Memory B cell (primary cell): ENCODE data around the gene IGFALS.

ENCODE experiments used
- ATAC-seq: fragments of 150-1000 bp; cut with Tn5 transposase; 2 replicates; pipeline ENCODE4 v1.10.0; 2021; ENCODE audit warnings: low read depth, mild to moderate bottlenecking, moderate library complexity
- DNase-seq, 2 donors: peaks; one replicate each; pipeline ENCODE4 v3.0.0; 2022; ENCODE audit warnings: low spot score in 2 of 2
- H3K27ac Mint-ChIP-seq: one replicate; pipeline ENCODE4 v1.8.0; 2022; ENCODE audit warnings: mild to moderate bottlenecking, moderate library complexity, mixed read lengths
- H3K27me3 Mint-ChIP-seq: one replicate; pipeline ENCODE4 v1.8.0; 2022; ENCODE audit warnings: mixed read lengths
- H3K36me3 Mint-ChIP-seq: one replicate; pipeline ENCODE4 v1.8.0; 2022; ENCODE audit warnings: mild to moderate bottlenecking, mixed read lengths
- H3K4me1 Mint-ChIP-seq: one replicate; pipeline ENCODE4 v1.8.0; 2022; ENCODE audit warnings: mixed read lengths
- H3K4me3 Mint-ChIP-seq: one replicate; pipeline ENCODE4 v1.8.0; 2022; ENCODE audit warnings: mild to moderate bottlenecking, moderate library complexity, mixed read lengths
- H3K9me3 Mint-ChIP-seq: one replicate; pipeline ENCODE4 v1.8.0; 2022; ENCODE audit warnings: mixed read lengths

Gene IGFALS

DNA sequence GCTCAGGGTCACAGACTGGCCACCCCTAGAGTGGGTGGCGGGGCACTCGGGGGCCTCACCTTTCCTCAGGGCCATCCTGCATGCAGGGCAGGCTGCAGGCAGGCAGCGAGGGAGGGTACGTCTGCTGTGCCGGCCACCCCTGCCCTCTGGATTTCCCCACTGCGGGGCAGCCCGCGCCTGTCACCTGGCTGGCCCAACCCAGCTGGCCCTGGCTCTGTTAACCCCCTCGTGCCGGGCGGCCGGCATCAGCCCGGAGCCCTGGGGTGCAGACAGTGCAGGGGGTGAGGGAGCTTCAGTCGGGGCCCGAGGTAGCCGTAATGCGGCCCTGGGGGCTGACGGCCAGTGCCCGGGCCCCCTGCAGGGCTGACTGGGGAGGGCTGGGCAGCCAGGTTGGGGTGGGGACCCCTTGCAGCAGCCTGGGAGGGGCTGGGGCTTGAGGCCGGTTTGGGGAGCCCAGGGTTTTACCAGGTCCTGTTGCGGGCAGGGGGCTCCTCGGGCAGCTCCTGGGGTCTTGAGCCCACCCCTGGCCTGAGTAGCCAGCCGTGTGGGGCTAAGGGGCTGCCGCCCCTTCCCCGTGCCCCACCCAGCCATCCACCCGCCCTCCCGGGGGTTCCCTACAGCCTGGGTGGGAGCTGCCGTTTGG lies at the start of gene IGFALS:
Gene IGFALS, minus strand, starts transcription at position 128 of the 643 bp plus-strand sequence. Its CDS starts 53 bp downstream, at position 75.
- Mint-ChIP-seq H3K4me3 (no peak within 1 kb of the TSS), H3K27ac (no peak within 1 kb of the TSS), H3K9me3 (peaks cover 3% of the 10 kb centered on the region), H3K4me1 (peaks cover 2% of the 10 kb centered on the region), H3K27me3 (no peaks in the 10 kb centered on the region), H3K36me3 (peaks cover 6% of the 10 kb centered on the region)
- ATAC-seq, result no peak
- DNase-seq, result no peak

DNA sequence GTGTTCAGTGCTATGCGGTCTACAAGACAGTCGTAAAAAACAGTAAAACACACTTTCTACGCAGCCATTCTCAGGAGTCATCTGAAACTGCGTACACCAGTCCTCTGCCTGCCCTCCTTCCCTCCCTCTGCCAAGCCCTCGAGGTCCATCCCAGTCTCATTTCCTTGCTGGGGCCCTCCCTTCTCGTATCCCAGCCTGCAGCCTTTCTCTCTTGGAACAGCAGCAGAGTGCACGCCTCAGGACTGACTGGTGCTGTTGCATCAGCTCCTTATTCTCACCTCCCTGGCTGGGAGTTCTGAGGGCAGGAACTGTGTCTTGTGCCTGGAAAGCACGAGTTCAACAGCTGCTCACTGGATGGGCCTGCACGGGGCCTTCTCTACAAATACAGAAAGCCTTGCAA lies 46.0 kb upstream of the IGFALS start:
- H3K27me3 Mint-ChIP-seq, result no peaks in the 10 kb centered on the region
- H3K4me3 Mint-ChIP-seq, result no peak overlapping the region
- no peaks in the 10 kb centered on the region for H3K9me3 Mint-ChIP-seq
- H3K4me1 Mint-ChIP-seq, result no peaks in the 10 kb centered on the region
- DNase-seq, result no peak
- ATAC-seq, result no peak
- H3K27ac Mint-ChIP-seq, result no peak overlapping the region
- no peaks in the 10 kb centered on the region for H3K36me3 Mint-ChIP-seq

DNA sequence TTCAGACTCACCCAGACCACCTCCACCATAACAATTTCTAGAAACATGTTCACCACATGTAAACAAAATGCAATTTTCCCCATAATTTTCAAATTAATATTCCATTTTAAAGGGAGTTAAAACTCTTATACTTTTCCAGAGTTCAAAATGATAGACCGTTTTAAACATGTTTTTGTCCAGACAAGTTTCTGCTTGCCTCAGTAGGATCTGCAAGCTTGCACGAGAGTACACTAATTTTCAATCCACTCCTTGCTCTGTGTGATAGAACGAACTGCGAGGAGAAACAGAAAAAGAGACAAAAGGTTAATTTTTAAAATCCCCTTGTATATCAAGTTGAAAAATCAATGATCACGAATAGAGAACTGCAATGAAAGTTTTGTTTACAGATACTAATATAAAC lies 40.6 kb upstream of the IGFALS start:
- DNase-seq, result no peak
- no peaks in the 10 kb centered on the region for H3K9me3 Mint-ChIP-seq
- no peak overlapping the region for H3K4me3 Mint-ChIP-seq
- no peak overlapping the region for H3K27ac Mint-ChIP-seq
- no peaks in the 10 kb centered on the region for H3K36me3 Mint-ChIP-seq
- H3K4me1 Mint-ChIP-seq, result peaks cover 8% of the 10 kb centered on the region
- ATAC-seq, result no peak
- no peaks in the 10 kb centered on the region for H3K27me3 Mint-ChIP-seq

DNA sequence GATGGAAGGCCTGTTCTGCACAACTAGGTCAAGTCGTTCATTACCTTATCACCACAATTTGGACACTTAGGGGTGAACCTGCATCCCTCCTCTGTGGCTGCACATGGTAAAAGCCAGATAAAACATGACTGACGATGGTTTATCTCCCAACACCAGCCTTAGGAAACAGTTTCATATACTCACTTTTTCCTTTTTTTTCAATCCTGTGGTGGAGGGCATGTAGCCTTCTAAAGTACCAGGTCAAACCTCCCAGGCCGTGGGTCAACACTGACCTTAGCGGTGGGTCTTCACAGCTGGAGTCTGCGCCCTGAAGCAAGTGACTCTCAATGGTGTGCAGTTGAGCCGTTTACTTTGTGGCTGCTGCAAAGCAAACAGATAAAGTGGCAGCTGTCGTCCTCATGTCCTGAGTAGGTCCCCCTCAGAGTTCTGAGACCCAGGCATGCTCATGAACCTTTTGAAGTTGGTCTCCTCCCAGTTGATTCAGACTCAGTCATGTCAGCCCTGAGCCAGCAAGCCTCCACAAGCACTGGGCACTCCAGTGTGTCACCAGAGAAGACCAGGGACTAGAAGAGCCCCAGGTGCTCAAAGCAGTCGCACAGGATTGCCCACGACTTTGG lies 39.4 kb upstream of the IGFALS start:
- ATAC-seq (no peak), DNase-seq (no peak)
- Mint-ChIP-seq H3K36me3 (no peaks in the 10 kb centered on the region), H3K27me3 (no peaks in the 10 kb centered on the region), H3K9me3 (no peaks in the 10 kb centered on the region), H3K27ac (no peak overlapping the region), H3K4me3 (no peak overlapping the region), H3K4me1 (peaks cover 11% of the 10 kb centered on the region)

DNA sequence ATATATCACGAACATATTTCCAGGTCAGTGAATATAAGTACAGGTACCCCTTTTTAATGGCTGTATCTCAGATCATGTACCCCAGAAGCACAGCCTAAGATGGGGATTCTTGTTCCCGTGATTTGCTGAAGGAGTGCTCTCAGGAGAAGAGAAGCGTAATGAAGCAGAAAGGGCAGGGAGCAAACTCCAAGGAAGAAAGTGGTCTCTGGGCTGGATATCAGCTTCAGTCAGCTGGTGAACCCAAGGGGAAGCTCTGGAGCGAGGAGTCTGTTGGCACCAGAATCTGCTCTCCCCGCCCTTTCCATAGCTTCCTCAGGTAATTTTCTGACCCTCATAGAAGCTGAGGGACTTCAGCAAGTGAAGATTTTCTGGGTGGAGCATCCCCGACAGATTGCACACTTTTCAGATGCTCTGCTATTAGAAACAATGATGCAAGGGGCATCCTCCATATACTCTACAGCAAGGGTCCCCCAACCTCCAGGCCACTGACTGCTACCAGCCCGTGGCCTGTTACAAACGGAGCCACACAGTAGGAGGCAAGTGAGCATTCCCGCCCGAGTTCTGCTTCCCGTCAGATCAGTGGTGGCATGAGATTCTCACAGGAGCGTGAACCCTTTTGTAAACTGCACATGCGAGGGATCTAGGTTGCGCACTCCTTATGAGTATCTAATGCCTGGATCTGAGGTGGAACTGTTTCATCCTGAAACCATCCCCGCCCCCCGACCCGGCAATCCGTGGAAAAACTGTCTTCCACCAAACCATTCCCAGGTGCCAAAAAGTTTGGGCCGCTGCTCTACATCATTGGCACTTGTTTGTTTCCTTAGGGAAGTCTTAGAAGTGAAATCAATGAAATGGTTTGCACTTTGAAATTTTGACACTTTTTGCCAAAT lies 37.9 kb upstream of the IGFALS start:
- Mint-ChIP-seq H3K4me3 (no peak overlapping the region), H3K27ac (no peak overlapping the region), H3K4me1 (peaks cover 18% of the 10 kb centered on the region), H3K27me3 (no peaks in the 10 kb centered on the region), H3K9me3 (no peaks in the 10 kb centered on the region), H3K36me3 (no peaks in the 10 kb centered on the region)
- DNase-seq, result no peak
- no peak for ATAC-seq

DNA sequence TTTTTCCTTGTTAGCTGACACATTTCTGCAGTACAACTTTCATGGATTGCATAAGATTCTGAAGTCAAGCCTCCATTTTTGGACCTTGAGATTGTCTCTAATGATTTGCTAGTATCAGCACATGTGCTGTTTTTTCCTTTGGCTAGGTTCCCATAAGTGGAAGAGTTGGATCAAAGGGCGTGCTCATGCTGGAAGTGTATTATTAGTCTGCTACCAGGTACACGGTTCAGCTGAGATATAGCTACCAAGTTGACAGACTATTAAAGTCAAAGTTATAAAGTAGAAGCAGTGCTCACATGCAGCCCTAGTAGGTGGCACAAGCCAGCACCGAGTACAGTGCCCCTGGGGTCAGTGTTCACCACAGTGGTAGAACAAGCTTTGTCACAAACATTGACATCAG lies 36.7 kb upstream of the IGFALS start:
- H3K27me3 Mint-ChIP-seq, result no peaks in the 10 kb centered on the region
- peaks cover 18% of the 10 kb centered on the region for H3K4me1 Mint-ChIP-seq
- no peak overlapping the region for H3K27ac Mint-ChIP-seq
- H3K4me3 Mint-ChIP-seq, result no peak overlapping the region
- DNase-seq, result no peak
- no peak for ATAC-seq
- H3K9me3 Mint-ChIP-seq, result no peaks in the 10 kb centered on the region
- no peaks in the 10 kb centered on the region for H3K36me3 Mint-ChIP-seq

DNA sequence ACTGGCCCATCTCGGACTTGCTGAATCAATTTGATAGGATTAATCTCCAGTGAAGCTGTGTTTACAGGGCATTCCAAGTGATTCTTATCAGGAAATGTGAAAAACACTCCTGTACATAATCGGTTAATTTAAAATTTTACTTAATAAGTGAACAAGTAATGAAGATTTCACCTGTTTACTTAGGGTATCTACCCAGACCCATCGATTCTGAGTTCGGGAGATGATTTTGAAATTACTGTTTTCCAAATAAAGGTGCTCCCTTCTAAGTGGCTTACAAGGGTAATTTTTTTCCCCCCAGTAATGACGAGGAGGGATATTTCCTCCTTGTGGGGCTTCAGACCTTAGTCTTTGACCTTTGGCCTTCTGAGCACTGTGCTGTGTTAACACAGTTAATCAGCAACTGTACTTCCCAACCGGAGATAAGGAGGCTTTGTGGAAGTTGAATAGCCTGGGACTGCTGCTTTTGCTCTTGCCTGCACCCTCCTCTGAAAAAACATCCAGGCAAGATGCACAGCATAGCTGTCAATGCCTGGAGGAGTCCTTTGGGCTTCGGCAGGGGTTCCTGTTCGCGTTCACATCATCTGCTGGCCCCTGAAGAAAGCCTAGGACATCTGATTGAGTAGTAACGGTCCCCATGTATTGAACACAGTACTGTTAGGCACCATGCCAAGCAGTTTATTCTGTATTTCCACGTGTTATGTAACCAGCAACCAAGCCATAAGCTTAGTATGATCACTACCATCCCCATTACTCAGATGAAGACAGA lies 35.3 kb upstream of the IGFALS start:
- DNase-seq (no peak), ATAC-seq (no peak)
- Mint-ChIP-seq H3K27me3 (no peaks in the 10 kb centered on the region), H3K4me1 (peaks cover 19% of the 10 kb centered on the region), H3K27ac (no peak overlapping the region), H3K36me3 (no peaks in the 10 kb centered on the region), H3K4me3 (no peak overlapping the region), H3K9me3 (no peaks in the 10 kb centered on the region)

DNA sequence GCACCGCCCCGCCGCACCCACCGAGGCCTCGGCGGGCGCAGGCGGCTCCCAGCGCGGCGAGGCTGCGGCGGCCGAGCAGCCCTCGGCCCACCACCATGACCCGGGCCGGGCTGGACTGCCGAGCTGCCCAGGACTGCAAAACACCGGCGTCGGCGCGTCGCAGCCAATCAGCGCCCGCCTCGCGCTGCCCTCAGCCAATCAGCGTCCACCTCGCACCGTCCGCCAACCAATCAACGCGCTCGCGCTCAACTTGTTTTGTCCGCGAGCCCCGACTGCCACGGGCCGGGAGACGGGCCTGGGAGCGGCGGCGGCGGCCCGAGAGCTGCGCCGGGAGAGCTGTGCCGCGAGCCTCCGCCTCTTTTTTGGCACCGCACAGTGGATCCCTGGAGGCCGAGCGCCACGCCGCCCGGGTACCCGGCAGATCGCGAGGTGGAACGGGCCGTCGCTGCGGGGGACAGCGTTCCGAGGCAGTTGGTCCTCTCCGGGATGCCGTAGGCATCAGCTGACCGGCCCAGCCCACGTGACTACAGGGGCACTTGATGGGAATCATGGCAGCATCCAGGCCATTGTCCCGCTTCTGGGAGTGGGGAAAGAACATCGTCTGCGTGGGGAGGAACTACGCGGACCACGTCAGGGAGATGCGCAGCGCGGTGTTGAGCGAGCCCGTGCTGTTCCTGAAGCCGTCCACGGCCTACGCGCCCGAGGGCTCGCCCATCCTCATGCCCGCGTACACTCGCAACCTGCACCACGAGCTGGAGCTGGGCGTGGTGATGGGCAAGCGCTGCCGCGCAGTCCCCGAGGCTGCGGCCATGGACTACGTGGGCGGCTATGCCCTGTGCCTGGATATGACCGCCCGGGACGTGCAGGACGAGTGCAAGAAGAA lies 33.4 kb upstream of the IGFALS start, which contains the start of the genes FAHD1 and HAGH:
Gene FAHD1, plus strand, starts transcription at position 516 of the 883 bp plus-strand sequence. Its CDS starts 33 bp downstream, at position 549.
Gene HAGH, minus strand, starts transcription at position 135 of the 883 bp plus-strand sequence. Its CDS starts 38 bp downstream, at position 97.
- peak within 1 kb of the TSS; percentile 95 for H3K4me3 Mint-ChIP-seq
- H3K36me3 Mint-ChIP-seq, result no peaks in the 10 kb centered on the region
- ATAC-seq (peak; percentile 83), DNase-seq (peak; percentile 90 to 92)
- H3K27ac Mint-ChIP-seq, result peak within 1 kb of the TSS; percentile 90
- H3K9me3 Mint-ChIP-seq, result no peaks in the 10 kb centered on the region
- H3K27me3 Mint-ChIP-seq, result no peaks in the 10 kb centered on the region
- peaks cover 21% of the 10 kb centered on the region for H3K4me1 Mint-ChIP-seq

DNA sequence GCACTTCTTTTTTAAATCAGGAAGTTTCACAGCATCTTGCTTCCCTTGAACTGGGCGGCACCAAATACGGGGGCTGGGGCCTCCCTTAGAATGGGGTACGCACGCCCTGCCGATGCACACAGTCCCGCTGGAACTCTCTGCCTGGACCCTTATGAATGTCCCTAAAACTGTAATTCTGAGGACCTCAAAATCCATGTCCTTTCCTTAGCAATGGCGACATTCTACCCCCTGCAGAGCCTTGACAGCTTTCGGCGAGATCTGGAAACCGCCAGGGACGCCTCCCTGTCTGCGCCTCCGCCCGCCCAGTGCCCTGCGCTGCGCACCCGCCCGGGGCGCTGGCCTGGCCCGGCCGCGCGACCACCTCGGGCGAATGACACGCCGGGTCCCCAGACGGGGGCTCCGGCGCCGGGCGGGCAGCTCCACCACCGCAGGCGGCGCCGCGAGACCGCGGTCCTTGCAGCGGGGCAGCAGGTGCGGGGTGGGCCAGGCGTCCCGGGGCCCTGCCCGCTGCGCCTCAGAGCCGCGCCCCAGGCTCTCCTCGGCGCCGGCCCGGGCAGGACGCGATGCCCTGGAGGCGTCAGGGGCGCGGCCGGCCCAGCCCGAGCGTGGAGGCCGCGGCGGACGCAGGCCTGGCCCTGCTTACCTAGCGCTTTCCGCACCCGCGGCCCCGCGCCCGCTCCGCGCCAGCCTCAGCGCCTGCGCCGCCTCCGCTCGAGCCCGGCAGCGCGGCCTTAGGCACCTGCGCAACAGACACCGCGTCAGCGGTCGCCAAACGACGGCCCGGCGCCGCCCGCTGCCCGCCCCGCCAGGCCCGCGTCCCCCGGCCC lies 32.6 kb upstream of the IGFALS start:
- no peaks in the 10 kb centered on the region for H3K27me3 Mint-ChIP-seq
- peak overlapping the region; percentile 72 for H3K4me3 Mint-ChIP-seq
- peak; percentile 73 for ATAC-seq
- DNase-seq, result peak; percentile 34 to 63
- no peaks in the 10 kb centered on the region for H3K36me3 Mint-ChIP-seq
- peaks cover 21% of the 10 kb centered on the region for H3K4me1 Mint-ChIP-seq
- H3K9me3 Mint-ChIP-seq, result no peaks in the 10 kb centered on the region
- H3K27ac Mint-ChIP-seq, result peak overlapping the region; percentile 90

DNA sequence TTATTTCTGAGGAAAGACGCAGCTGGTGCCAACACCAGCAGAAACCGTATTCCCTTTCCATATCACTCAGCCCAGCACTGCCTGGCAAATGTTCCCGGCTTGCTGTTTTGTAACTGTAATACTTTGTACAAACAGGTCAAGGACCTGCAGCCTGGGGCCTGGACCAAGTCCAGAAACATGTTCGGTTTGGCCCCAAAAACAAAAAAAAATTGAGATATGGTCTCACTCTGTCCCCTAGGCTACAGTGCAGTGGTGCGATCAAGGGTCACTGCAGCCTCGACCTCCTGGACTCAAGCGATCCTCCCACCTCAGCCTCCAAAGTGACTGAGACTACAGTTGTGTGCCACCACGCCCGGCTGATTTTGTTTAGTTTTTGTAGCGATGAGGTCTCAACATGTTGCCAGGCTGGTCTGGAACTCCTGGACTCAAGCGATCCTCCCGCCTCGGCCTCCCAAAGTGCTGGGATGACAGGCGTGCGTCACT lies 31.9 kb upstream of the IGFALS start:
- H3K4me1 Mint-ChIP-seq, result peaks cover 18% of the 10 kb centered on the region
- no peaks in the 10 kb centered on the region for H3K36me3 Mint-ChIP-seq
- no peak overlapping the region for H3K27ac Mint-ChIP-seq

DNA sequence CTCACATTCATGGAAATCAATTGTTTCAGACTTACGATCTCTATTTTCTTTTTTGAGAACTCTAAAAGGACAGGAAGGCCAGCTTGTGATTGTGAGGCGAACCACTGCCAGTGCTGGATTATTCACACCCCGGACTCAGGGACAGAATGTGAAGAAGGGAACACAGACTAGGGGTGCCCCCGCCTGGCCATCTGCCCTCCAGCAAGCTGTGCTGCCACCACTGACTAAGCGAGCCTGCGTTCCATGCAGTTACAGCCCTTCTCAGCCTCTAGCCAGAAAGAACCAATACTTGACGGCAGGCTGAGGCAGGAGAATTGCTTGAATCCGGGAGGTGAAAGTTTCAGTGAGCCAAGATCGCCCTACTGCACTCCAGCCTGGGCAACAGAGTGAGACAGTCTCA lies 30.3 kb upstream of the IGFALS start:
- no peaks in the 10 kb centered on the region for H3K27me3 Mint-ChIP-seq
- ATAC-seq, result no peak
- no peaks in the 10 kb centered on the region for H3K9me3 Mint-ChIP-seq
- H3K36me3 Mint-ChIP-seq, result no peaks in the 10 kb centered on the region
- no peak for DNase-seq
- peaks cover 11% of the 10 kb centered on the region for H3K4me1 Mint-ChIP-seq
- H3K4me3 Mint-ChIP-seq, result no peak overlapping the region
- H3K27ac Mint-ChIP-seq, result no peak overlapping the region

More for the DNA sequence above, 31.9 kb upstream of the IGFALS start:
- ATAC-seq (no peak), DNase-seq (no peak)
- Mint-ChIP-seq H3K27me3 (no peaks in the 10 kb centered on the region), H3K4me3 (peak overlapping the region; percentile 72), H3K9me3 (no peaks in the 10 kb centered on the region)

DNA sequence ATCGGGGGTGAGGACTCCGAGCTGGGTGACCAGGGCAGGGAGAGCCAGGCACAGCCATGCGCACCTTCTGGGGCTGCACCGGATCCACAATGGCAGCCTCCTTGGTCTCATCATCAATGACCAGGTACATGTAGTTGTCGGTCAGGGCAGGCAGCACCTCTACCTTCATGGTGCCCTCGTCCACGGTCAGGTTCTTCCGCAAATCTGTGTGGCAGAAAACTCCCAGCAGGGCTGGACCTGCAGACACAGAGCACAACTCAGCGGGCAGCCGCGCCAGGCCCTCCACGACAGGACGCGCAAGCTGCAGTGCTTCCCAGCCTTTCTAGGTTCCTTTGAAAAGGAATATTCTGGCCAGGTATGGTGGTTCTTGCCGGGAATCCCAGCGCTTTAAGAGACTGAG lies 29.3 kb upstream of the IGFALS start:
- peaks cover 10% of the 10 kb centered on the region for H3K4me1 Mint-ChIP-seq
- DNase-seq, result no peak
- H3K4me3 Mint-ChIP-seq, result no peak overlapping the region
- no peaks in the 10 kb centered on the region for H3K9me3 Mint-ChIP-seq
- no peak overlapping the region for H3K27ac Mint-ChIP-seq
- no peaks in the 10 kb centered on the region for H3K27me3 Mint-ChIP-seq
- no peaks in the 10 kb centered on the region for H3K36me3 Mint-ChIP-seq
- ATAC-seq, result no peak
